ENCODE data around the gene SDC3.

GRCh38 chr1:30848130-30848529, 60.4 kb downstream of the SDC3 start:
- no peak for TF ChIP-seq TP53 (CRISPR knock-in tag; IDR thresholded peaks at IDR 0.05)
- no peak for TF ChIP-seq CTCF (IDR thresholded peaks at IDR 0.05)
- no peak for TF ChIP-seq GABPB1 (CRISPR knock-in tag; IDR thresholded peaks at IDR 0.05)
- TF ChIP-seq ZNF121 (CRISPR knock-in tag; IDR thresholded peaks at IDR 0.05), result no peak
- TF ChIP-seq CREM (CRISPR knock-in tag; IDR thresholded peaks at IDR 0.05), result no peak
- TF ChIP-seq MAX (CRISPR knock-in tag; IDR thresholded peaks at IDR 0.05), result no peak
- TF ChIP-seq ESRRA (CRISPR knock-in tag; IDR thresholded peaks at IDR 0.05; ENCODE audit: borderline replicate concordance), result no peak
- TF ChIP-seq ATF6 (CRISPR knock-in tag; IDR thresholded peaks at IDR 0.05), result no peak
- TF ChIP-seq TCF7 (CRISPR knock-in tag; IDR thresholded peaks at IDR 0.05; ENCODE audit: low read depth), result no peak
- no peak for TF ChIP-seq ZMAT4 (CRISPR knock-in tag; IDR thresholded peaks at IDR 0.05)

Measured in WTC11 (cell line).